ENCODE measurements around the gene ICOS.

- TF ChIP-seq POLR2A (IDR thresholded peaks at IDR 0.05) (no peak), CTCF (IDR thresholded peaks at IDR 0.05) (no peak)
Measured at GRCh38 chr2:203997980-203998809, 61.6 kb downstream of the ICOS start.
